HCT116 (cell line): ENCODE results near the gene CHAF1A. TPM values are rescaled to one million over a fixed set of nuclear protein-coding genes. Genes with fewer than 3 reads are reported as not detected.

Source experiments
- ATAC-seq: fragments of 200-7000 bp; cut with Tn5 transposase; 2 replicates; pipeline ENCODE4 v1.9.1; 2020; ENCODE audit warnings: mild to moderate bottlenecking, moderate library complexity
- BruUV-seq: library from RNA; stranded (reverse); fragments of 400-500 nt; replicated peaks from 2 replicates; lab custom pipeline; 2021; lab: Mats Ljungman, UMichigan
- CTCF ChIA-PET: fragments of 300-600 bp; sonication (Branson Sonifier 250); formaldehyde crosslinking; loops from one replicate; lab custom pipeline; 2021; ENCODE audit warnings: antibody characterized with exemption; lab: Charles Lee
- POLR2A ChIA-PET: fragments of 300-600, 350-600 bp; sonication (Branson Sonifier 250); formaldehyde crosslinking; loops from one replicate; lab custom pipeline; 2021; ENCODE audit warnings: antibody characterized with exemption; lab: Charles Lee
- RAD21 ChIA-PET, 2 experiments: fragments of 300-600 bp; sonication (Branson Sonifier 250); formaldehyde crosslinking; loops; one replicate each; lab custom pipeline; 2023; ENCODE audit warnings: low total read pairs in 2 of 2; ENCODE audit not compliant: uncharacterized antibody in 2 of 2, unreplicated experiment in 2 of 2, low non-redundant PET in 1 of 2; lab: Charles Lee
- DNase-seq: peaks from one replicate; pipeline ENCODE4 v3.0.0-alpha.2; 2010; ENCODE audit warnings: low read depth, low spot score
- H2AFZ ChIP-seq: fragments of 200-600 bp; shearing (Covaris generic), sonication (generic); 2 replicates; pipeline ENCODE4 v1.6.1; 2017; ENCODE audit warnings: low read depth, mixed run types, mixed read lengths, antibody characterized with exemption, low read length; ENCODE audit not compliant: poor library complexity, severe bottlenecking
- H3K27ac ChIP-seq: 2 replicates; pipeline ENCODE4 v1.5.1; 2012; ENCODE audit warnings: low read depth, low read length
- H3K27me3 ChIP-seq: fragments of 200-600 bp; sonication (generic); 2 replicates; pipeline ENCODE4 v1.6.1; 2016; ENCODE audit warnings: mixed run types, low read length, mixed read lengths; ENCODE audit not compliant: insufficient read depth
- H3K36me3 ChIP-seq, 2 experiments: fragments of 200-500 bp in 1 of 2; fragments of 200-600 bp in 1 of 2; sonication (Bioruptor generic) in 1 of 2; sonication (generic) in 1 of 2; 2 replicates each; pipeline versions ENCODE4 v1.5.1 to v1.6.1; 2014 to 2016; ENCODE audit warnings: low read length in 2 of 2, inconsistent platforms in 1 of 2, mixed read lengths in 1 of 2, mixed run types in 1 of 2; ENCODE audit not compliant: insufficient read depth in 2 of 2, control insufficient read depth in 1 of 2
- H3K4me1 ChIP-seq, 2 experiments: fragments of 200-600 bp in 1 of 2; sonication (generic) in 1 of 2; 2 replicates each; pipeline versions ENCODE4 v1.5.1 to v1.6.1; 2012 to 2017; ENCODE audit warnings: low read length in 2 of 2, inconsistent platforms in 1 of 2, mild to moderate bottlenecking in 1 of 2, mixed read lengths in 1 of 2, mixed run types in 1 of 2, moderate library complexity in 1 of 2; ENCODE audit not compliant: insufficient read depth in 2 of 2, control insufficient read depth in 1 of 2
- H3K4me2 ChIP-seq: fragments of 200-600 bp; sonication (generic); 2 replicates; pipeline ENCODE4 v1.6.1; 2017; ENCODE audit warnings: mixed run types, low read length, mixed read lengths
- H3K4me3 ChIP-seq, 2 experiments: fragments of 200-600 bp in 1 of 2; sonication (generic) in 1 of 2; replicated peaks in 1 of 2; 2 replicates each; pipeline ENCODE4 v1.5.1; 2011 to 2016; ENCODE audit warnings: low read length in 2 of 2, control low read depth in 1 of 2, low read depth in 1 of 2, mild to moderate bottlenecking in 1 of 2, mixed read lengths in 1 of 2, mixed run types in 1 of 2
- H3K79me2 ChIP-seq: fragments of 200-600 bp; sonication (generic); 2 replicates; pipeline ENCODE4 v1.6.1; 2017; ENCODE audit warnings: mild to moderate bottlenecking, mixed run types, low read length, moderate library complexity, mixed read lengths; ENCODE audit not compliant: insufficient read depth
- H3K9ac ChIP-seq: fragments of 200-600 bp; sonication (generic); 2 replicates; pipeline ENCODE4 v1.6.1; 2016; ENCODE audit warnings: low read length, mixed read lengths
- H3K9me2 ChIP-seq: fragments of 200-600 bp; sonication (generic), shearing (Covaris generic); 2 replicates; pipeline ENCODE4 v1.6.1; 2017; ENCODE audit warnings: mixed run types, mild to moderate bottlenecking, moderate library complexity; ENCODE audit not compliant: insufficient read depth
- H3K9me3 ChIP-seq, 2 experiments: fragments of 200-500 bp in 1 of 2; fragments of 200-600 bp in 1 of 2; sonication (Bioruptor generic) in 1 of 2; sonication (generic) in 1 of 2; 2 replicates each; pipeline ENCODE4 v1.6.1; 2014 to 2017; ENCODE audit warnings: low read length in 2 of 2, mixed read lengths in 2 of 2, inconsistent platforms in 1 of 2, low read depth in 1 of 2, mild to moderate bottlenecking in 1 of 2, mixed run types in 1 of 2, moderate library complexity in 1 of 2; ENCODE audit not compliant: control insufficient read depth in 1 of 2, insufficient read depth in 1 of 2
- H4K20me1 ChIP-seq: fragments of 200-600 bp; sonication (generic), shearing (Covaris generic); 2 replicates; pipeline ENCODE4 v1.6.1; 2017; ENCODE audit warnings: mixed run types, mild to moderate bottlenecking, moderate library complexity; ENCODE audit not compliant: insufficient read depth
- CBX3 ChIP-seq: IDR thresholded peaks from 2 replicates; pipeline ENCODE4 v1.6.1; 2012; ENCODE audit warnings: low read depth
- CEBPB ChIP-seq: IDR thresholded peaks from 2 replicates; pipeline ENCODE4 v1.6.1; 2012; ENCODE audit warnings: low read depth
- EGR1 ChIP-seq: IDR thresholded peaks from 2 replicates; pipeline ENCODE4 v1.6.1; 2012; ENCODE audit warnings: low read depth
- ELF1 ChIP-seq: IDR thresholded peaks from 2 replicates; pipeline ENCODE4 v1.6.1; 2012; ENCODE audit warnings: low read depth, borderline replicate concordance
- EZH2phosphoT487 ChIP-seq: fragments of 200-600 bp; IDR thresholded peaks from 2 replicates; pipeline ENCODE4 v1.6.1; 2018; ENCODE audit warnings: antibody characterized with exemption, borderline replicate concordance
- FOSL1 ChIP-seq: IDR thresholded peaks from 2 replicates; pipeline ENCODE4 v1.6.1; 2012; ENCODE audit warnings: low read depth
- JUND ChIP-seq: IDR thresholded peaks from 2 replicates; pipeline ENCODE4 v1.6.1; 2012
- POLR2A ChIP-seq: IDR thresholded peaks from 2 replicates; pipeline ENCODE4 v1.7.0; 2011; ENCODE audit warnings: borderline replicate concordance; ENCODE audit not compliant: insufficient read depth, insufficient read length; ENCODE audit errors: extremely low read depth
- POLR2AphosphoS5 ChIP-seq: IDR thresholded peaks from 2 replicates; pipeline ENCODE4 v1.6.1; 2011; ENCODE audit warnings: mild to moderate bottlenecking, low read depth, low read length, moderate library complexity
- SP1 ChIP-seq: IDR thresholded peaks from 2 replicates; pipeline ENCODE4 v1.6.1; 2012; ENCODE audit warnings: low read depth
- SRF ChIP-seq: IDR thresholded peaks from 2 replicates; pipeline ENCODE4 v1.6.1; 2012; ENCODE audit warnings: low read depth
- TCF7L2 ChIP-seq: IDR thresholded peaks from 2 replicates; pipeline ENCODE4 v1.7.0; 2011; ENCODE audit warnings: borderline replicate concordance, inconsistent platforms; ENCODE audit not compliant: insufficient read depth, insufficient read length; ENCODE audit errors: extremely low read depth
- YY1 ChIP-seq: IDR thresholded peaks from 2 replicates; pipeline ENCODE4 v1.6.1; 2011; ENCODE audit warnings: low read length, low read depth, moderate library complexity, mild to moderate bottlenecking; ENCODE audit not compliant: insufficient replicate concordance; ENCODE audit errors: extremely low read depth
- ZFX ChIP-seq: fragments of 450-650 bp; IDR thresholded peaks from 2 replicates; pipeline ENCODE4 v1.6.1; 2017
- ZNF274 ChIP-seq: fragments of 200-500 bp; sonication (Bioruptor generic); IDR thresholded peaks from 2 replicates; pipeline ENCODE4 v1.6.1; 2014; ENCODE audit warnings: mild to moderate bottlenecking, low read depth, low read length, inconsistent platforms
- intact Hi-C: fragments of 100-400 bp; cut with micrococcal nuclease; formaldehyde crosslinking; loops from 2 replicates; pipeline ENCODE4 v1.10.0; 2022
- total RNA-seq: library from RNA; stranded (reverse); gene quantifications from one replicate; pipeline ENCODE4 v1.2.1, GENCODE V29; 2021; ENCODE audit not compliant: unreplicated experiment
- TF ChIP-seq, protein P1 (sequence below): IDR thresholded peaks from 2 replicates; pipeline ENCODE4 v1.6.1; 2012
- TF ChIP-seq, protein P2 (sequence below): IDR thresholded peaks from 2 replicates; pipeline ENCODE4 v1.6.1; 2012; ENCODE audit warnings: low read depth
- TF ChIP-seq, protein P3 (sequence below): IDR thresholded peaks from 2 replicates; pipeline ENCODE4 v1.6.1; 2012
- TF ChIP-seq, protein P4 (sequence below): IDR thresholded peaks from 2 replicates; pipeline ENCODE4 v1.6.1; 2011; ENCODE audit warnings: mild to moderate bottlenecking, low read length, moderate library complexity; ENCODE audit not compliant: insufficient replicate concordance; ENCODE audit errors: extremely low read depth

CHAF1A gene
- total RNA-seq, 1 experiment from 2014 or later: 69.9 TPM

DNA sequence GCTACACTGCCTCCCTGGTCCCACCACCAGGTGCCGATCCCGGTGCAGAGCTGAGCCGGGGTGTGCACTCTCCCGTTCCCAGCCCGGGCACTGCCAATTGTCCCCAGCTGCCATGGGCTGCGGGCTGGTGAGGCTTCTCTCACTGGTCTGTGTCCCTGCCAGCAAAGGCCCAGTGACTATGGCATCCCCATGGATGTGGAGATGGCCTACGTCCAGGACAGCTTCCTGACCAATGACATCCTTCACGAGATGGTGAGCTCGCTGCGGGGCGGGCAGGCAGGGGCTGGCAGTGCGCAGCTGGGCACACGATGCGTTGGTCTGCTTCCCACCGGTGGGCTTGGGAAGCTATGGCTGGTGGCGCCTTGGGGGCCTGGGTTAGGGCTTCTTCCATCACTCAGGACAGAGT lies 44.5 kb upstream of the CHAF1A start:
- ChIA-PET RAD21 (no interaction called here), POLR2A (no interaction called here), CTCF (interaction anchor here (1.3 kb wide), 1 partner anchor 91 kb away, joined by 5 read pairs; no protein-coding TSS in a partner anchor)
- H3K4me1 ChIP-seq: peaks cover 6 to 22% of the 10 kb centered on the region in 2 experiments; a peak in 3 of 4 replicates
- H3K36me3 ChIP-seq: peaks cover 8 to 15% of the 10 kb centered on the region in 2 experiments
- H2AFZ ChIP-seq: no peak overlapping the region
- intact Hi-C loops: no loop called here
- H3K27me3 ChIP-seq: no peaks in the 10 kb centered on the region
- H4K20me1 ChIP-seq: no peaks in the 10 kb centered on the region
- TF ChIP-seq, protein P1, sequence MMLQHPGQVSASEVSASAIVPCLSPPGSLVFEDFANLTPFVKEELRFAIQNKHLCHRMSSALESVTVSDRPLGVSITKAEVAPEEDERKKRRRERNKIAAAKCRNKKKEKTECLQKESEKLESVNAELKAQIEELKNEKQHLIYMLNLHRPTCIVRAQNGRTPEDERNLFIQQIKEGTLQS: no peak
- TF ChIP-seq, protein P2, sequence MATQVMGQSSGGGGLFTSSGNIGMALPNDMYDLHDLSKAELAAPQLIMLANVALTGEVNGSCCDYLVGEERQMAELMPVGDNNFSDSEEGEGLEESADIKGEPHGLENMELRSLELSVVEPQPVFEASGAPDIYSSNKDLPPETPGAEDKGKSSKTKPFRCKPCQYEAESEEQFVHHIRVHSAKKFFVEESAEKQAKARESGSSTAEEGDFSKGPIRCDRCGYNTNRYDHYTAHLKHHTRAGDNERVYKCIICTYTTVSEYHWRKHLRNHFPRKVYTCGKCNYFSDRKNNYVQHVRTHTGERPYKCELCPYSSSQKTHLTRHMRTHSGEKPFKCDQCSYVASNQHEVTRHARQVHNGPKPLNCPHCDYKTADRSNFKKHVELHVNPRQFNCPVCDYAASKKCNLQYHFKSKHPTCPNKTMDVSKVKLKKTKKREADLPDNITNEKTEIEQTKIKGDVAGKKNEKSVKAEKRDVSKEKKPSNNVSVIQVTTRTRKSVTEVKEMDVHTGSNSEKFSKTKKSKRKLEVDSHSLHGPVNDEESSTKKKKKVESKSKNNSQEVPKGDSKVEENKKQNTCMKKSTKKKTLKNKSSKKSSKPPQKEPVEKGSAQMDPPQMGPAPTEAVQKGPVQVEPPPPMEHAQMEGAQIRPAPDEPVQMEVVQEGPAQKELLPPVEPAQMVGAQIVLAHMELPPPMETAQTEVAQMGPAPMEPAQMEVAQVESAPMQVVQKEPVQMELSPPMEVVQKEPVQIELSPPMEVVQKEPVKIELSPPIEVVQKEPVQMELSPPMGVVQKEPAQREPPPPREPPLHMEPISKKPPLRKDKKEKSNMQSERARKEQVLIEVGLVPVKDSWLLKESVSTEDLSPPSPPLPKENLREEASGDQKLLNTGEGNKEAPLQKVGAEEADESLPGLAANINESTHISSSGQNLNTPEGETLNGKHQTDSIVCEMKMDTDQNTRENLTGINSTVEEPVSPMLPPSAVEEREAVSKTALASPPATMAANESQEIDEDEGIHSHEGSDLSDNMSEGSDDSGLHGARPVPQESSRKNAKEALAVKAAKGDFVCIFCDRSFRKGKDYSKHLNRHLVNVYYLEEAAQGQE: no peak
- TF ChIP-seq, protein P3, sequence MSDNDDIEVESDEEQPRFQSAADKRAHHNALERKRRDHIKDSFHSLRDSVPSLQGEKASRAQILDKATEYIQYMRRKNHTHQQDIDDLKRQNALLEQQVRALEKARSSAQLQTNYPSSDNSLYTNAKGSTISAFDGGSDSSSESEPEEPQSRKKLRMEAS: no peak
- TF ChIP-seq ZFX (no peak), FOSL1 (no peak), JUND (no peak), EZH2phosphoT487 (no peak), CEBPB (no peak), POLR2A (no peak), YY1 (no peak), POLR2AphosphoS5 (no peak), SRF (no peak), TCF7L2 (no peak), ZNF274 (no peak), SP1 (no peak), EGR1 (no peak), CBX3 (no peak), ELF1 (no peak)
- TF ChIP-seq, protein P4, sequence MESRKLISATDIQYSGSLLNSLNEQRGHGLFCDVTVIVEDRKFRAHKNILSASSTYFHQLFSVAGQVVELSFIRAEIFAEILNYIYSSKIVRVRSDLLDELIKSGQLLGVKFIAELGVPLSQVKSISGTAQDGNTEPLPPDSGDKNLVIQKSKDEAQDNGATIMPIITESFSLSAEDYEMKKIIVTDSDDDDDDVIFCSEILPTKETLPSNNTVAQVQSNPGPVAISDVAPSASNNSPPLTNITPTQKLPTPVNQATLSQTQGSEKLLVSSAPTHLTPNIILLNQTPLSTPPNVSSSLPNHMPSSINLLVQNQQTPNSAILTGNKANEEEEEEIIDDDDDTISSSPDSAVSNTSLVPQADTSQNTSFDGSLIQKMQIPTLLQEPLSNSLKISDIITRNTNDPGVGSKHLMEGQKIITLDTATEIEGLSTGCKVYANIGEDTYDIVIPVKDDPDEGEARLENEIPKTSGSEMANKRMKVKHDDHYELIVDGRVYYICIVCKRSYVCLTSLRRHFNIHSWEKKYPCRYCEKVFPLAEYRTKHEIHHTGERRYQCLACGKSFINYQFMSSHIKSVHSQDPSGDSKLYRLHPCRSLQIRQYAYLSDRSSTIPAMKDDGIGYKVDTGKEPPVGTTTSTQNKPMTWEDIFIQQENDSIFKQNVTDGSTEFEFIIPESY: no peak
- H3K4me2 ChIP-seq: no peak overlapping the region
- H3K27ac ChIP-seq: no peak overlapping the region
- no peaks in the 10 kb centered on the region for H3K79me2 ChIP-seq
- no peak overlapping the region for H3K4me3 ChIP-seq
- DNase-seq (no peak), ATAC-seq (no peak)
- no peaks in the 10 kb centered on the region for H3K9me2 ChIP-seq
- H3K9ac ChIP-seq: no peak overlapping the region
- BruUV-seq: no TSS peak
- no peaks in the 10 kb centered on the region for H3K9me3 ChIP-seq
